Measurements from ENCODE around the gene MYO18B.

MYO18B gene

DNA sequence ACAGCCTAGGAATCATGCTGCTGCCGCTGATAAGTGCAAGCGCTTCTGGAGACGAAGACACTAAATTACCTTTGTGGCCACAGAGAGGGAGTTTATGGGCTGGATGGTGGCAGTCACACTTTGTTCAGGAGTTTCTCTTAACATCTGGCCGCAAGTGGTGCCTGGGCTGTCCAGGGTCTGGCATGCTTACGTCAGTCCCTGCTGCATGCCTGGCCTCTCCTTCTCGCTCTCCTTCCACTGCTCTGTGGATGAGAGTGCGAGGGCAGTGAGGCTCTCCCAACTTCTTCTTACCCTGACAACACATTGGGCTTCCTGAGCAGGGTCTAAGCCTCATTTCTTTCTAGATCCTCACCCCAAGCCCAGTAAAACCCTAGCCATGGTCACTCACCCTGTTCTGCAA is 266.6 kb downstream of the MYO18B start:
- DNase-seq: no peak

DNA sequence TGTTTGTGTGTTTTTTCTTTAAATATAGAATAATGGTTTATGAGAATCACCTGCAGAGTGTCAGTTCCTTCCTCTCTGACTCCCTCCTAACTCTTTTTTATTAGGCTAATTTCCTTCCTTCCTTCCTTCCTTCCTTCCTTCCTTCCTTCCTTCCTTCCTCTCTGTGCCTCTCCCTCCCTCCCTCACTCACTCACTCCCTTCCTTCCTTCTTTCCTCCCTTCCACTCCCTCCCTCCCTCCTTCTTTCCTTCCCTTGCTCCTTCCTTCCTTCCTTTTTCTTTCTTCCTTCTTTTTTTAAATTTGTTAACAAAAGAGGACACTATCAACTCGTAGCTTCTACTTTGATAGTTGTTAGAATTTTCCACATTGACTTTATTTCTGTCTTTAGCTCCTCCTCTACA is 274.9 kb downstream of the MYO18B start:
- no peak for DNase-seq

DNA sequence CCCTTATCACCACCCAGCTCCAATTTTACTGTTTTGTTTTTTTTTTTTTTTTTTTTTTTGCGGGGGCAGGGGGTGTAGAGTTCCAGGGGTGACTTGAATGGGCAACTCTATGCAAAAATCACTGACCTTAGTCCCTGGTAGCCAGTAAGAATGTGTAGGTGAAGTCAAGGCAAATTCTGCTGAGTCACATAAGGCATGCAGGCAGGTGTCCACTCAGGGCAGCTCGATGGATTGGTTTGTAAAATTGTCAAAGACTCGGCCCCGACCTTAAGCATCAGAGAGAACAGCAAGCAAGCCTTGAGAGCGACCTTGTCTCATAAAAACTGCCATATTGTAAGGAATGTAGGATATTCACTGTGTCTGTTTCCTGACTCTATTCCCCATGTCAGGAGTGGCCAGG is 275.9 kb downstream of the MYO18B start:
- no peak for DNase-seq

DNA sequence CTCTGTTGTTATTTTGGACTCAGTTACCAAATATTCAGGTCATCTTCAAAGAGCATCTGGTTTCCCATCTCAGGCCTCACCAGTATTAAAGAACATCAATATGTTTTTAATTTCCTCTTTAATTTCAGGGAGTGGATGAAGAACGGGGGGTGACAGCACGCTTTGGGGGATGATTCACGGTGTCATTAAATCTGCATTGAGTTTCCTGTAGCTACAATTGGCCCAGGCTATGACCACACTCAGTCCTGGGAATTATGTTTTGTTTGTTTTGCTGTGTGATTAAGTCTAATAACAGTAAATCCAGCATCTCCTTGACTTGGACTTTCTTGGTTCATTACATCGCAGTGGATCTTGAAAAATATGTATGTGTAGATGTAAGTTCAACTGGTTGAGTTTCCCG is 277.6 kb downstream of the MYO18B start:
- DNase-seq: no peak

DNA sequence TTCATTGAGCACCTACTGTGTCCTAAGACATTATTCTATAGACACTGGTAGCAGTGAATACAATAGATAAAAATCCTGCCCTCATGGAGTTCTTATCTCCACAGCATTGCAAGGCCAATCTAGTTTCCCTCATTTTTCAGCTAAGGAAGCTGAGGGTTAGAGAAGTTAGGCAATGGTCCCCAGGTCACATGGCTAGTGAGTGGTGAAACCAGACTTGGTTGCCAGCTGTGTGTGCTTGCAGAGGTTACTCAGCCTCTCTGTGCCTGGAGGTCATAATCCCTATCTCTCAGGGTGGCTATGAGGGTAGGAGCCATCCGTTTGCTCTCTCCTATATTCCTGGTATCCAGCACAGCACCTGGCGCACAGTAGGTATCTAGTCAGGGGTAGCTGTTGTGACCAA is 279.5 kb downstream of the MYO18B start:
- no peak for DNase-seq

DNA sequence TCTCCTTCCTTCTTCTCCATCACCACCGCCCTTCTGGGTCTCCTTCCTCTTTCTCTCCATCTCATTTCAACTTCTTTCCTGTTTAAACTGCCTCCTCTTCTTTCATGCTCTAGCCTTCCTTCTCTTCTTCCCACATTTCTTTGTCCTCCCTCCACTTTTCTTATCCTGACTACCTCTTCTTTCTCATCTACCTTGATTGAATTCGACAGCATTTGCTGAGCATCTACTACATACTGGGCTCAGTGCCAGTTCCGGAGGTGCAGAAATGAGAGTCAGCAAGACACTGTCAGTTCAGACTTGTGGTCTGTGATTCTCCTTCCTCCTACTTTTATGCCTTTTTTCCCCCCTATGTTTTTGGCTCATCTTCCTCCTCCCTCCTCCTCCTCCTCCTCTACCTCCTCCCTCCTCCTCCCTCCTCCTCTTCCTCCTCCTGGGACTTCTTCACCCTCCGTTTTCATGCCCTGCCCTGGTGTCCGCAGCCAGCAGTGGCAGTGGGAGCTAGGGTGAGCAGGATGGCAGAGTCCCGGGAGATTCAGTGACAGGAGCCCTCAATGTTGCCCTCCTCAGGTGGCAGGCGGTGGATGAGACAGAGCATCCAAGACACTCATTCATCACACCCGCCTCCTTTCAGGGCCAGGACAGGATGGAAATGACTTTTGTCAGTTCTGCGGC is 281.3 kb downstream of the MYO18B start:
- DNase-seq: no peak

DNA sequence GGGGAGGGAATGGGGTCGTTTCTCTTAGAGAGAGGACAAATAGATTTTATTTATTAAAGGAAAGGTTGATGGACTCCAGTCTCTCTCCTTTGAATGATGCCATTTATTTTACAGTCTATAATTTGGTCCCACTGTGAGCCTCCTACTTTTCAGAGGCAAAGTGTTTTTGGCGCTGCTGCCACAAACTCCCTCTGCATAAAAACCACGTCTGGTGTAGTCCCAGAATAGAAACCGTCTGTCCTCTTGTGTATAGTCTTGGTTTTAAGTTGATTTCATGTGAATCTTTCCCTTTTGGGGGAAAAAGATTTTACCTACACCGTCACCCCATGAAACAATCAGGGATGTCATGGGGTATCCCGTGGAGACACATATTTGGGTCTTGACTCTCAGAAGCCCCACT is 283.6 kb downstream of the MYO18B start:
- no peak for DNase-seq

DNA sequence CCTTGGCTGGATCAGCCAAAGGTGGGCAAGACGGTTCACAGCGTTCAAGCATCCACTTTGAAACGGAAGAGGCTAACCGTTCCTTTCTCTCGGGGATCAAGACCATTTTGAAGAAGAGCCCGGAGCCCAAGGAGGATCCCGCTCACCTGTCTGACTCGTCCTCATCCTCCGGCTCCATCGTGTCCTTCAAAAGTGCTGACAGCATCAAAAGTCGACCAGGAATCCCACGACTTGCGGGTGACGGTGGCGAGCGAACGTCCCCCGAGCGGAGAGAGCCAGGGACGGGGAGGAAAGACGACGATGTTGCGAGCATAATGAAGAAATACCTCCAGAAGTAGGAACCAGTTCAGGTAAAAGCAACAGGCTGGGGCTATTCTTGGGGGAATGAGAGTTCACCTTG is 285.4 kb downstream of the MYO18B start:
- no peak for DNase-seq

DNA sequence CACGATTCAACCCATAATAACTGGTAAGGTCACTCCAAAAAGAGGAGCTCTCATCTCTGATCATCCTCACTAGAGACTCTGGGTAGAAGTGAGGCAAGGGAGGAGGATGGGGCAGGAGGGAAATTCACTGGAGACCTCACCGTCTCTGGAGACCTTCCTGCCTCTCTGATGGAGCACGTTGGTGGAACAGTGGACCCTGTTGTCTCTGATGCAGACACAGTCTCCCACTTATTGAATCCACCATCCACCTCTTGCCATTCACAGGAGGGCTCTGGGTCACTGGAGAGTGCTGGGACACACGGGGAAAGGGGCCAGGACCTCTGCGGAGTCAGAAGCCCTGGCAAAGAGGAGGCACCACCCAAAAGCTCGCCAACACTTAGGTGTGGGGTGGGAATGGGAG is 289.7 kb downstream of the MYO18B start:
- no peak for DNase-seq

DNA sequence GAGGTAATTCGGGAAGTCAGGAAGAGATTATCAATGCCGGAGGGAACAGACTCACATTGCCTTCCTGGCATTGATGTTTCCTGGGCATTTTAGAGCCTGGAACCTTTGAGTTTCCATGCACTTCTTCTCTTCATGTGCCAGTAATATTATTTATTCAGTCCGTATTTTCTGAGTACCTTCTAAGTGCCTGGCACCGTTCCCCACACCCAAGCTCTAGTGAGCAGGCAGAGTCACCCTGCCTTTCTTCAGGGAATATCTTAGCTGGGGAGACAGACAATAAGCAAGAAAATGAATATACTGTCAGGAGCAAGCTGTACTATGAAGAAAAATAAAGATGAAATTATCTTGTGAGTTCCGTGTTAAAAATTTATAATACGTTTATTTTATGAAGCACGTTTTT is 291.1 kb downstream of the MYO18B start:
- DNase-seq: no peak

DNA sequence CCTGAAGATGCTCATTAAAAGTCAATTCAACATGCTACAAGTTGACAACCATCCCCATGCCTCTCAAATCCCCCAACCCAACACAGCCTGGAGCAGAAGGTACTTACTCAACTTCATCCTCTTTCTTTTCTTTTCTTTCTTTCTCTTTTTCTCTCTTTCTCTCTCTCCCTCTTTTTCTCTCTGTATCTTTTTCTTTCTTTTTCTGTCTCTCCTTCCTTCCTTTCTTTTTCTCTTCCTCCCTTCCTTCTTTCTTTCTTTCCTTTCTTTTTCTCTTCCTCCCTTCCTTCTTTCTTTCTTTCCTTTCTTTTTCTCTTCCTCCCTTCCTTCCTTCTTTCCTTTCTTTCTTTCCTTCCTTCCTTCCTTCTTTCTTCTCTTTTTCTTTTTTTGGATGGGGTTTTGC is 291.6 kb downstream of the MYO18B start:
- no peak for DNase-seq

DNA sequence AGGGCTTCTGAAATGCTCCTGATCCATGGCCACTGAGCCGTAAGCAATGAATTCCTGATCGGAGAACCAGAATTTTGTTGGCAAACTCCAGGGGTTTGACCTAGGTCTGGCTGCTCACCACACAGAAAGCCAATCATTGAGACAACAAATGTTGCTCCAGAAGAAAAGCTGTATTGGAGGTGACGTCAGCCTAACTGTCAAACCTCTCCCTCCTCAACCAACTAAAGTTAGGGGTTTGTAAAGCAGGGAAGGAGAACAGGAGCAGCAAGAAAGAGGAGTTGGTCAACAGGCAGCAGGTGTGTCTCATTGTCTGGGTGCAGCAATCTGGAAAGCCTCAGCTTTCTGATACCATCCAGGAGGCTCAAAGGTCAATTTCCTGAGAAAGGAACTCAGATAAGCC is 293.5 kb downstream of the MYO18B start:
- DNase-seq: no peak

DNA sequence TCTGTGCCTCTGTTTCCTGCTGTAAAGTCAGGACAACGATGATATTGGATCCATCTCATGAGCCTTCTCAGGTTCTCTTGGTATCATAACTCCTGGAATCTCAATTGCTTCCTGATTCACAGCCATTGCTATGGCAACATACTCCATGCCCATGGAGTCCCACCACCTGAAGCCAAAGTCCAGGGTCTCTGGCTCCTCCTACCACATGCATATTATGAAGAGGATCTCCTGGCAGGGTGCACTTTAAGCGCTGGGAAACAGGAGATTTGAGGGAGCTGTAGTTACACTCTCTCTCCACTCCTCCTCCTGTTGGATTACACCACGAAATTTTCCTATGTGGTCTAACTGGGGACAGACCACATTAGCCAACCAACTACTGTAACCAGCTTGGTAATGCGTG is 296.4 kb downstream of the MYO18B start:
- no peak for DNase-seq

DNA sequence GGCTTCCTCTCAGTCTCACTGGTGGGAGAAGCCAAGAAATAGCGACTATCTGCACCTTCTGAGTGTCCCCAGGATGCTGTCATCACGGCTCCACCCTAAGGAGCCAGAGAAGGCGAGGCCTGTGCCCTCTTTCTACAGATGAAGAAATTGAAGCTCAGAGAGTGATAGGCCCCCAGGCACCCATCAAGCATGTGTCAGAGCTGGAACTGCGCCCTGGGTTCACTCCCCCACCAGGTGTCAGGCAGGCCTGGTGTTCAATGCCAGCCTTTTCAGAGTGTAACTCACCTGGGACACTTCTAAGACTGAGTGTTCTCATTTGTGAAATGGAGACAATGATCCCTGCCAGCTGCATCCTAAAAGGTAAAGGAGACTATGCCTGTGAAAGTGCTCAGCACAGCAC is 299.9 kb downstream of the MYO18B start:
- no peak for DNase-seq

DNA sequence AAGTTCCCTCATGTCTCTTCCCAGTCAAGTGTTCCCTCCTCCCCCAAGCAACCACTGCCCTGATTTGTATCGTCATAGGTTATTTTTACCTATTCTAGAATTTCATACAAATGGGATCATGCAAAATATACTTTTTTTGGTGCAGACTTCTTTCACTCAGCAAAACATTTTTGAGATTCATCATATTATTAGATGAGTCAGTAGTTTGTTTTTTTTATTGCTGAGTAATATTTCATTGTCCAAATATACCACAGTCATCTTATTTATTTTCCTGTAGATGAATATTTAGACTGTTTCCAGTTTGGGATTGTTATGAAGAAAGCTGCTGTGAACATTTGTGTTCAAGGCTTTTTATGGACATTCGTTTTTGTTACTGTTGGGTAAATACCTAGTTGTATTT is 301.0 kb downstream of the MYO18B start:
- no peak for DNase-seq

DNA sequence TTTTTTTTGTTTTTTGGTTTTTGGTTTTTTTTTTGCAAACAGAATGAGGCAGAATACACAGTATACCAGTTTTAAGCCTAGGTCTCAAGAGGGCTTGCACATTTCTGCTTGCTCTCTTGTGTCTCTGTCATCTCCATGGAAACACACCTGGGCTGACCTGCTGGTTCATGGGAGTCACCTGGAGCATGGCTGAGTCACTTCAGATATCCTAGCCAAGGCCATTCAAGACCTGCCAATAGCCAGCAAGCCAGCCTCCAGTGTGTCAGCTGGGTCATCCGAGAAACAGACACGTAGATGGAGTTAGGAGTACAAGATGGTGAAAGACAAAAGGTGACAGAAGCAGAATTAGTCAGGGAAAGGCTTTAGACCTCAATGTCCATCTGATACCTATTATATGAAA is 303.1 kb downstream of the MYO18B start:
- DNase-seq: no peak

DNA sequence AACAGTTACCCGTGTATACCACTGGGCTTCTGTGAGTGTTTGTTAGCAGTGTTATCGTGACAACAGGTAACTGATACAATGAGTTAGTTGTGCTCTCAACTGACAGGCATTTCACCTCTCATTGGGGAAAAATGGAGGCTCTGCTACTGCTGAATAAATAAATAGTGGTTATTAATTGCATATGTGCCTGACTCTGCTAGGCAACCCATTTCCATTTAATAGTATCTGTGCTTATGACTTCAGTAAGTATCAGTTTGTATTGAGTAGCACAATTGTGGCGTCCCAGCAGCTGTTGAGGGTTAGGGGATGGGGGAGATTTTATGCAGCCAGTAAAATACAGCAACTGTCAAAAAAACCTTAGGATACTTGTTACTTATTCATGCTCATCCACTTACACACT is 303.9 kb downstream of the MYO18B start:
- no peak for DNase-seq

DNA sequence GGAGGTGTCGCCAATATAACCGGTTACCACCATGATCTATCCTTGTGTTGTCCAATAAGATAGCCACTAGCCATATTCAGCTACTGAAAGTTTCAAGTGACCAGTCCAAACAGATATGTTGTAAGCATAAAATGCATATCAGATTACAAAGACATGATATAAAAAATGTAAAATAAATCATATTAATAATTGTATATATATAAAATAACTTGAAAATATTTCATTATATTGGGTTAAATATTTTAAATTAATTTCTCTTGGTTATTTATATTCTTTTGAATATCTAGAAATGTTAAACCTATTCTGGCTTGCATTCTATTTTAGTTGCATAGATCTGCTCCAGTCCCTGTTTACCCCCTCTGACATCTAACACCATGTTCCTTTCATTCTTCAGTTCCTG is 305.5 kb downstream of the MYO18B start:
- DNase-seq: no peak

DNA sequence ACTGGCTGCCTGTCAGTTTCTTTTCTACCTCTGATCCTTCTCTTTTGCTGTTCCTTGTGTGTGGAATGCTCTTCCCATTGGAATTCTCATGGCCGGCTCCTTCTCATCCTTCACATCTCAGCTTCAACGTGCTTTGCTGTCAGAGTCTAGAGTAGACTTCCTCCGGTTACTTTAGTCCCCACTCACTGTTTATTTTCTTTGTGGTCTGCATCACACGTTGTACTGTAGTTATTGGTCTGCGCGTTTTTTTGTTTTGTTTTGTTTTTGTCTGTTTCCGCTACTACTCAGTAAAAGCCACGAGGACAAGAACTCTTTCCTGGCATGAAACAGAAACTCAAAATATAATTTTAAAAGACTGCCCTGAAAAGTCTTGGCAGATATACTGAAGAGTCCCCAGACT is 305.9 kb downstream of the MYO18B start:
- no peak for DNase-seq

DNA sequence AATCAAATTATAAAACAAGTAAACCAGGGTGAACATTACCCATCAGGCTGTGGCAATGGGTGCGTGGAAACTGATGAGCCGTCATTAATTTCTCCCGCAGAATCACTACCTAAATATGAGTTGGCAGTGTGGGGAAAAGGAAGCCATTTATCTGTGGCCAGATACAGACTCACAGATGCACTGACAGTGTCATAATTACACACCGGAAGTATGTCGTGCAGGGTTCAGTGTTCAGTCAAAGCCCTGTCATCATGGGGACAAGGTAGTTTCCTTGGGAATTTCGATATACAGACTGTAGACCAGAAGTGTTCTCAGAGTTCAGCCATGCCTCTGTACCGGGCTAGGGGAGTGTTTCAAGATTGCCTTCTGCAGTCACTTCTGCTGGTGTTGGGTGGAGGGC is 308.1 kb downstream of the MYO18B start:
- no peak for DNase-seq

DNA sequence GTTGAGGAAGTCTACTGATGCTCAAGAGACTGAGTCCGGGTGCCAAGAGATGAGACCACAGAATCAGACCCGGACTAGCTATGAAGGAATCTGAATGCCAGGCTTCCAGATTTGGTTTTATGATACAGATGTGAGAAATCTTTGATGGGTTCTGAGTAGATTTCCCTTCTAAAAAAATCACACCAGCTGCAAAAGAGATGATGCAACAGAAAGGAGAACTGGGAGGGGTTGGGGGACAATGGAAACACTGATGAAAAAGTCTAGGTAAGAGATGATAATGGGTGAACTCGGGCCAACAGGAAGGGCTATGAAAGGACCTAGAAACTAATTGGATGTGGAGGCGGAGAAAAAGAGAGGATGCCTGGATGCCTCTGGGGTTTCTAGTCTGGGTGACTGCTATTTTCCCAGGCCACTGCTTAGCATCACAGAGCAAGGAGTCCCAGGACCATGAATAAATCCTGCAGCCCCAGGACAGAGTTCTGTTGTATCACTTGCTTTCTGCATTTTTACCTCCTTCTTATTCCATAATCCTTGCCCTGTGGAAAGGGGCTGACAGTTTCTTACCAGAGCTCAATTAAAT is 311.8 kb downstream of the MYO18B start:
- no peak for DNase-seq

DNA sequence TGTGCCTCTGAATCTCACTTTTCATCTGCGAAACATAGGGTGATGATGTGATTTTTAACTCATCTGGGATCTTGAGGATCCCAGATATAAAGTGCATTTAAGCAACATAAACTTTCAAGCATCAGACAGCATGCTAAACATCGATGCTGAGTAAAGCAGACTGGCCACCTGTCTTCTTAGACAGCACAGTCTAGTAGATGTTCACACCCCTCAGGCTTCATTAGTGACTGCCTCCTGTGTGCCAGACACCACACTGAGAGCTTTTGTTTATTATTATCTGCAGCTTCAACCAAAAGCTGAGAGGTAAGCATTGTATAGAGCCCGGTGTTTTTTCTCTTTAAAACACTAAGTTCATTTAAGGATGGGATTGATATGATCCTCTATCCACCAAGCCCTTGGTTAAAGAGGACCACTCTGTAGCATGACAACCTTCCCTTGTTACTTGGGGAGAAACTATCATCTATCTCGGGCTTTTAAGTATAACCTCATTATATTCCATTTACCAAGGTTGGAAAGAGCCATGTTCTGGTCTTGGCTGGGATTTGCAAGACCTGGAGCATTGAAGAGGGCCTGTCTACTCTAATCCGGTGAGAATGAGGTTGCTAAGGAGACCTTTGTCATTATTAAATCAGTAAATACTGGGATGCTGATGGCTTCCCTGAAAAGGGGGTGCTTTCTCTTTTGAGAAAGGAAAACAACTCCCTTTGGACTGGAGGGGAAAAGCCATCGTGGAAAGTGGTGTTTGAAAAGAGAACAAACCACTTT is 313.0 kb downstream of the MYO18B start:
- no peak for DNase-seq

DNA sequence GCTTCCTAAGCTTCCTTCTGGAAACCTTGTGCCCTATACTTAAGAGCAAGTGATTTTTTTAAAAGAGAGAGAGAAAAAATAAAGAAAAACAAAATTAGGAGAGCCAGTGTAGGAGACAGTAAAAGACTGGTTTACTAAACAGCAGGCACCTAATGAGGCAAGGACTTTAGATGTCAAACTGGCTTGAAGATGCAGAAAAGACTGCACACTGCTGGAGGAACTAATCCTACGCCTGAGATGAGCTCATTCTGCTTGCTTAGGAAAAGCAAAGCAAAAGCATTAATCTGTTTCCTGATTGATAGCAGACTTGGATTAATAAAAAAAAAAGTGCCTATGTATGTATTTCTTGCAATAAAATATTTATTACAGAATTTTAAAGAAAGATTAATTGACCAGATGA is 313.7 kb downstream of the MYO18B start:
- DNase-seq: no peak

DNA sequence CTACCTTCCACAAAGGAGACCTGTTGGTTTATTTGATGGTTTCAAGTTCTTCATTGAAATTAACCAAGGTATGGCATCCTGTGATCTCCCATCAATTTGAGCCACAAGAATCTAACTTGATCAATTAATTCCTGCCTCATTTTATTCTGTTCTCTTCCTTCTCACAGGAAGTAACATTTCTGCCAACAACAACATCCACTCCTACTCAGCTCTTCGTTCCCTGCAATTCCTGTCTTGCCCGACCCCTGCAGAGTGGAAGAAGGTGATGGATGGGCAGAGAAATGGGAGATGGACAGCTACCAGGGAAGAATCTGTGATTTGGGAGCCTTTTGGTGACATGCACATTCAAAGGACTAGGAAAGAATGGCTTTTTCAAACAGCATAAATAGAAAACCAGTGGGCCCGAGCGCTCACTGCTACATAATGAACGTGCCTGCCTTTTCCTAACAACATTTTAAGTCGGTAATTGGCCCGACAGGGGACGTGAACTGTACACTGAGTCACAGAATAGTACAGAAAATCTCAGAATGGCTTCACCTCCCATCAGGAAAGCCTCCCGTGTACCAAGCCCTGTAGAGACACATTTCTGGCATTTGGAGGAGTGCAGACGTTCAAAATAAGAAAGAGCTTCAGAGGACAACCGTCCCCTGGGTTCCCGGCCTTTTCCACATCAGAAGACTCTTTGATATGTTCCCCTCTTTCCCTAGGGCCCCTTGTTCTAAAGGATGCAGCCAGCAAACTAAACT is 314.6 kb downstream of the MYO18B start:
- DNase-seq: no peak

Data from CD4-positive, alpha-beta T cell treated with Interleukin-21 for 1 hour (primary cell).